Left kidney (tissue), 2 donors: ENCODE results near the gene POU2F2. TPM values are rescaled to one million over a fixed set of nuclear protein-coding genes. Genes with fewer than 3 reads are reported as not detected.
"Not testable (repeated sequence)": the region's sequence is repeated elsewhere in the genome, so short reads cannot be mapped to it uniquely, and the experiment has no call there.

Experiments used
- DNase-seq: peaks from one replicate; pipeline ENCODE4 v3.0.0-alpha.2; 2013
- polyA plus RNA-seq: library from polyadenylated mRNA; unstranded; fragments of 120-200 nt; gene quantifications from one replicate; pipeline ENCODE4 v1.2.1, GENCODE V29; 2013; ENCODE audit not compliant: insufficient read length

The POU2F2 gene
- polyA plus RNA-seq, 1 donor = 0.70 TPM

- DNase-seq = no peak
These were observed 73.0 kb downstream of the POU2F2 start for GRCh38 chr19:42059196-42059595.

GRCh38 chr19:42057846-42058245 lies 74.4 kb downstream of the POU2F2 start:
- DNase-seq = no peak

GRCh38 chr19:42054205-42054604 lies 78.0 kb downstream of the POU2F2 start:
- no peak for DNase-seq

- no peak for DNase-seq
These were observed 79.0 kb downstream of the POU2F2 start for GRCh38 chr19:42053037-42053935.

- DNase-seq = no peak
These were observed 79.9 kb downstream of the POU2F2 start for GRCh38 chr19:42052241-42052863.

GRCh38 chr19:42051166-42052115 lies 80.8 kb downstream of the POU2F2 start:
- DNase-seq = no peak

GRCh38 chr19:42048992-42049391 lies 83.3 kb downstream of the POU2F2 start:
- DNase-seq = no peak

- no peak for DNase-seq
These were observed 86.7 kb downstream of the POU2F2 start for GRCh38 chr19:42045575-42045974.

- no peak for DNase-seq
These were observed 89.6 kb downstream of the POU2F2 start for GRCh38 chr19:42042455-42043170.

- not testable (repeated sequence) for DNase-seq
These were observed 91.8 kb downstream of the POU2F2 start for GRCh38 chr19:42040491-42040890.

- DNase-seq = no peak
These were observed 92.2 kb downstream of the POU2F2 start for GRCh38 chr19:42040031-42040430.

- DNase-seq = no peak
These were observed 93.6 kb downstream of the POU2F2 start for GRCh38 chr19:42038666-42039065.

- no peak for DNase-seq
These were observed 94.6 kb downstream of the POU2F2 start for GRCh38 chr19:42037649-42038048.

Other genes with a start within 250 kb of the POU2F2 start
- 45.2 TPM for gene ARHGEF1, start 249.3 kb downstream of the POU2F2 start, polyA plus RNA-seq
- 0.15 TPM for gene ERFL, start 204.0 kb downstream of the POU2F2 start, polyA plus RNA-seq
- gene RABAC1, start 173.1 kb downstream of the POU2F2 start, polyA plus RNA-seq = 45.4 TPM
- gene ATP1A3, start 138.2 kb downstream of the POU2F2 start, polyA plus RNA-seq = 0.65 TPM
- 26.3 TPM for gene GRIK5, start 62.2 kb downstream of the POU2F2 start, polyA plus RNA-seq
- gene ZNF574, start 56.3 kb downstream of the POU2F2 start, polyA plus RNA-seq = 12.0 TPM
- gene DEDD2, start 85.2 kb upstream of the POU2F2 start, polyA plus RNA-seq = 20.2 TPM
- gene ZNF526, start 87.9 kb upstream of the POU2F2 start, polyA plus RNA-seq = 7.9 TPM
- 71.9 TPM for gene GSK3A, start 110.2 kb upstream of the POU2F2 start, polyA plus RNA-seq
- gene ERF, start 122.7 kb upstream of the POU2F2 start, polyA plus RNA-seq = 64.5 TPM
- gene CIC, start 136.8 kb upstream of the POU2F2 start, polyA plus RNA-seq = 46.0 TPM
- 1.5 TPM for gene PRR19, start 169.7 kb upstream of the POU2F2 start, polyA plus RNA-seq
- gene PAFAH1B3, start 170.2 kb upstream of the POU2F2 start, polyA plus RNA-seq = 74.8 TPM
- gene TMEM145, start 180.9 kb upstream of the POU2F2 start, polyA plus RNA-seq = 1.3 TPM
- gene MEGF8, start 193.2 kb upstream of the POU2F2 start, polyA plus RNA-seq = 38.6 TPM